ENCODE data around the gene SMURF1. TPM values are rescaled to one million over a fixed set of nuclear protein-coding genes. Genes with fewer than 3 reads are reported as not detected.
"Not testable (repeated sequence)": the region's sequence is repeated elsewhere in the genome, so short reads cannot be mapped to it uniquely, and the experiment has no call there.

The SMURF1 gene
- total RNA-seq, 2 donors from 2014 or later, result 33.8 to 40.9 TPM

DNA sequence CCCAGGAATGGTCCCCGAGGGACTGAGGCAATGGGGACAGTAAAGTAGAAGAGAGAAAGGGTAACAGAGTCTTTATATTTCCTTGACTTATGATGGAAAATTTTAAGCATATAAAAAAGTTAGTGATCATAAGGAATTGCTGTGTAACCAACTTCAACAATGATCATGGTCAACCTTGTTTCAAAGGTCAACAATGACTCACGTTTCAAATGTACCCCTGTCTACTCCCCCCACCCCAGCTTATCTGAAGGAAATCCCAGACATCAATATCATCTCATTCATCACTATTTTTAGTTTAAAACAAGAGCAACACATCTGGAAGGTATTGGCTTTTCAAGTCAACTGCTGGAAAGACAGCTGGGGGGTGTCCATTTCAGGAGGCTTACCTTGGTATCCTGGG is 92.9 kb downstream of the SMURF1 start:
- Histone ChIP-seq H3K27me3 (replicated peaks; ENCODE audit: insufficient read depth) (no peaks in the 10 kb centered on the region), H3K36me3 (peaks cover 63% of the 10 kb centered on the region), H3K9me3 (no peaks in the 10 kb centered on the region), H3K4me3 (no peak overlapping the region), H3K27ac (peak overlapping the region in 1 of 2 donors; percentile 41), H3K4me1 (ENCODE audit: control insufficient read depth in 1 of 2, low read depth in 2 of 2) (peaks cover 0 to 17% of the 10 kb centered on the region in 2 donors)
- TF ChIP-seq CTCF (IDR thresholded peaks at IDR 0.05), result no peak
- ATAC-seq (ENCODE audit: insufficient number of reproducible peaks, low FRiP score, low read depth) (no peak), DNase-seq (ENCODE audit: low spot score) (no peak)

- H3K4me3 ChIP-seq, result no peak overlapping the region
- DNase-seq (ENCODE audit: low spot score) (no peak), ATAC-seq (ENCODE audit: insufficient number of reproducible peaks, low FRiP score, low read depth) (no peak)
- no peaks in the 10 kb centered on the region for H3K9me3 ChIP-seq
- peaks cover 2 to 31% of the 10 kb centered on the region in 2 donors for H3K4me1 ChIP-seq (ENCODE audit: control insufficient read depth in 1 of 2, low read depth in 2 of 2)
- H3K36me3 ChIP-seq, result peaks cover 54% of the 10 kb centered on the region
- TF ChIP-seq CTCF (IDR thresholded peaks at IDR 0.05), result no peak
- peak overlapping the region; percentile 47 to 57 for H3K27ac ChIP-seq
- H3K27me3 ChIP-seq (replicated peaks; ENCODE audit: insufficient read depth), result no peaks in the 10 kb centered on the region
These were observed 96.3 kb downstream of the SMURF1 start for GRCh38 chr7:99047526-99048077.

DNA sequence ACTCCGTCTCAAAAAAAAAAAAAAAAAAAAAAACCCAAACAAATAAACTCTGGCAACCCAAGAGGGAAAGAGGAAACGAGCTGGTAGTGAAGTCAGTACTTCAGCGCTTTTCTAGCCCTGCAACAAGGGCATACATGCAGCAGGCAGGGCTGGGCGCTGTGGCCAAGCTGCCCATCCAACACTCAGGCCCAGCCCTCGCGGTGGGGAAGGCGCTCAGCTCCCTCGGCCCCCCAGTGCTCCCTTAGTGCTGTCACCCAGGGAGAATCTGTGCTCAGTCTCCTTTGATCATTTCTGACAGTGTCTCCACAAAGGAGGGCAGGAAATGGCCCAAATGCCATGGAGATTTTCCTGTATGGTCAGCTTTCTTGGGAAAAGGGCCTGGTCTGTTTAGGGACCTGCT is 97.2 kb downstream of the SMURF1 start:
- no peak for TF ChIP-seq CTCF (IDR thresholded peaks at IDR 0.05)
- no peak for ATAC-seq (ENCODE audit: insufficient number of reproducible peaks, low FRiP score, low read depth)
- Histone ChIP-seq H3K27ac (peak overlapping the region; percentile 47 to 57), H3K36me3 (peaks cover 46% of the 10 kb centered on the region), H3K4me3 (no peak overlapping the region), H3K9me3 (no peaks in the 10 kb centered on the region), H3K27me3 (replicated peaks; ENCODE audit: insufficient read depth) (no peaks in the 10 kb centered on the region), H3K4me1 (ENCODE audit: control insufficient read depth in 1 of 2, low read depth in 2 of 2) (peaks cover 6 to 40% of the 10 kb centered on the region in 2 donors)
- DNase-seq (ENCODE audit: low spot score), result no peak

- not testable (repeated sequence) for H3K4me3 ChIP-seq; H3K27me3 ChIP-seq (replicated peaks; ENCODE audit: insufficient read depth); H3K27ac ChIP-seq; H3K9me3 ChIP-seq; DNase-seq (ENCODE audit: low spot score); ATAC-seq (ENCODE audit: insufficient number of reproducible peaks, low FRiP score, low read depth)
- Histone ChIP-seq H3K4me1 (ENCODE audit: control insufficient read depth in 1 of 2, low read depth in 2 of 2) (peaks cover 8 to 45% of the 10 kb centered on the region in 2 donors), H3K36me3 (peaks cover 41% of the 10 kb centered on the region)
These were observed 97.6 kb downstream of the SMURF1 start for GRCh38 chr7:99046262-99046661.

GRCh38 chr7:99044858-99045257 is 99.0 kb downstream of the SMURF1 start:
- DNase-seq (ENCODE audit: low spot score); H3K27me3 ChIP-seq (replicated peaks; ENCODE audit: insufficient read depth); H3K9me3 ChIP-seq; H3K27ac ChIP-seq; ATAC-seq (ENCODE audit: insufficient number of reproducible peaks, low FRiP score, low read depth); H3K4me3 ChIP-seq: not testable (repeated sequence)
- Histone ChIP-seq H3K4me1 (ENCODE audit: control insufficient read depth in 1 of 2, low read depth in 2 of 2) (peaks cover 16 to 49% of the 10 kb centered on the region in 2 donors), H3K36me3 (peaks cover 36% of the 10 kb centered on the region)

DNA sequence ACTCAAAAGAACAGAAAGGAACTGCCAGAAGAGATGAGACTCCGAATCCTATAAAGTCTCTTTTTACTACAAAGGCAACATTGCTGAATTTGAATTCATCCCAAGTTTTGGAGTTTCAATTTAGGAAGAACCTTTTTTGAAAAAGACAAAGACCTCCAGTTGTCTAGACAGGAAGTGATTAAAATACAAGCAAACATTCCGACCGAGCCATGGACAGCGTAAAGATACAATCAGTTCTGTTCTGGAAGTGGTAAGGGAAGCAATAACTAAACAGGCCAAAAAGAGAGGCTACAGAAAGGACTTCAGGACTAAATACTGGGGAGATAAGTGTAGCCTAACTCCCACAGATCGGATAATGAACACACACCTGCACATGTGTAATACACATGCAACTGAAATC is 101.0 kb downstream of the SMURF1 start:
- no peaks in the 10 kb centered on the region for H3K27me3 ChIP-seq (replicated peaks; ENCODE audit: insufficient read depth)
- TF ChIP-seq CTCF (IDR thresholded peaks at IDR 0.05), result no peak
- DNase-seq (ENCODE audit: low spot score), result no peak
- no peaks in the 10 kb centered on the region for H3K9me3 ChIP-seq
- H3K4me3 ChIP-seq, result no peak overlapping the region
- peak overlapping the region; percentile 68 to 77 for H3K27ac ChIP-seq
- H3K4me1 ChIP-seq (ENCODE audit: control insufficient read depth in 1 of 2, low read depth in 2 of 2), result peaks cover 16 to 41% of the 10 kb centered on the region in 2 donors
- H3K36me3 ChIP-seq, result peaks cover 47% of the 10 kb centered on the region
- no peak for ATAC-seq (ENCODE audit: insufficient number of reproducible peaks, low FRiP score, low read depth)
